GM18511 (cell line): ENCODE results near the gene ELMOD3.
"Not testable (repeated sequence)": the region's sequence is repeated elsewhere in the genome, so short reads cannot be mapped to it uniquely, and the experiment has no call there.

Experiments
- ATAC-seq: cut with Tn5 transposase; IDR thresholded peaks from one replicate; pipeline ENCODE4 v1.9.1; 2021; ENCODE audit warnings: mild to moderate bottlenecking, moderate library complexity; ENCODE audit not compliant: unreplicated experiment

Gene ELMOD3

GRCh38 chr2:85371045-85371444 lies 16.5 kb downstream of the ELMOD3 start:
- ATAC-seq = no peak

- ATAC-seq = no peak
Measured at GRCh38 chr2:85376291-85377065, 21.9 kb downstream of the ELMOD3 start.

GRCh38 chr2:85377083-85377482 lies 22.5 kb downstream of the ELMOD3 start:
- ATAC-seq = no peak

DNA sequence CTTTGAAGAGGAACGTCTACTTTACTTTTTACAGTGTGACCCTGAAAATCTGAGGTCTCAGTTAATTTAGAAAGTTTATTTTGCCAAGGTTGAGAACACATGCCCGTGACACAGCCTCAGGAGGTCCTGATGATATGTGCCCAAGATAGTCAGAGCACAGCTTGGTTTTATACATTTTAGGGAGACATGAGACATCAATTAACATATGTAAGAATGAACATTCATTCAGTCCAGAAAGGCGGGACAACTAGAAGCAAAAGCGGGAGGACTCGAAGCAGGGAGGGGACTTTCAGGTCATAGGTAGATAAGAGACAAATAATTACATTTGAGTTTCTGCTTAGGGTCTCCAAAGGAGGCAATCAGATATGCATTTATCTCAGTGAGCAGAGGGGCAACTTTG lies 23.7 kb downstream of the ELMOD3 start:
- ATAC-seq = no peak

- ATAC-seq = no peak
Measured at GRCh38 chr2:85380048-85380447, 25.5 kb downstream of the ELMOD3 start.

DNA sequence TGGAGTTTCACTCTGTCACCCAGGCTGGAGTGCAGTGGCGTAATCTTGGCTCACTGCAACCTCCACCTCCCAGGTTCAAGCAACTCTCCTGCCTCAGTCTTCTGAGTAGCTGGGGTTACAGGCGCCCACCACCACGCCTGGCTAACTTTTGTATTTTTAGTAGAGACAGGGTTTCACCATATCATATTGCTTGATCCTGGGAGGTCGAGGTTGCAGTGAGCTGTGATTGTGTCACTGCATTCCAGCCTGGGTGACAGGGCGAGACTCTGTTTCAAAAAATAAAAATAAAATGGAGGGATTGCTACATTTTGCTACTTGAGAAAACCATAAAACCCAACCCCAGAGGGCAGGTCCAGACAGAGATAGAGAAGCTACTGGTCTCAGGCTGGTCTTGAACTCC lies 28.6 kb downstream of the ELMOD3 start:
- not testable (repeated sequence) for ATAC-seq

GRCh38 chr2:85383850-85384249 lies 29.3 kb downstream of the ELMOD3 start:
- no peak for ATAC-seq

- ATAC-seq = no peak
Measured at GRCh38 chr2:85385746-85386145, 31.2 kb downstream of the ELMOD3 start.

DNA sequence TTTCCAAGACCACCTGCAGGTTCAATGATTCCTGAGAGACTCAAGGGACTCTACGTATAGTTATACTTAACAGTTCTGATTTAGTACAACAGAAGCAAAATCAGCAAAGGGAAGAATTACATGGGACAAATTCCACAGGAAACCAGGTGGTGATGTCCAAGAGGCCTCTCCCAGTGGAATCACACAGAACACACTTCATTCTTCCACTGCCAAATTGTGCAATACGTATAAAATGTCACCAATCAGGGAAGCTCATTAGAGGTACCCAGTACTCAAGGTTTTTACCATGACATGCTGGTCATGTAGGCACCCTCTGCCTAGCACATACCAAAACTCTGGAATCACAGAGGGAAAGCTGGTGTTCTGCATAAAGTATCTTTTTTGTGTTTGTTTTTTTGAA lies 33.2 kb downstream of the ELMOD3 start:
- ATAC-seq = no peak

DNA sequence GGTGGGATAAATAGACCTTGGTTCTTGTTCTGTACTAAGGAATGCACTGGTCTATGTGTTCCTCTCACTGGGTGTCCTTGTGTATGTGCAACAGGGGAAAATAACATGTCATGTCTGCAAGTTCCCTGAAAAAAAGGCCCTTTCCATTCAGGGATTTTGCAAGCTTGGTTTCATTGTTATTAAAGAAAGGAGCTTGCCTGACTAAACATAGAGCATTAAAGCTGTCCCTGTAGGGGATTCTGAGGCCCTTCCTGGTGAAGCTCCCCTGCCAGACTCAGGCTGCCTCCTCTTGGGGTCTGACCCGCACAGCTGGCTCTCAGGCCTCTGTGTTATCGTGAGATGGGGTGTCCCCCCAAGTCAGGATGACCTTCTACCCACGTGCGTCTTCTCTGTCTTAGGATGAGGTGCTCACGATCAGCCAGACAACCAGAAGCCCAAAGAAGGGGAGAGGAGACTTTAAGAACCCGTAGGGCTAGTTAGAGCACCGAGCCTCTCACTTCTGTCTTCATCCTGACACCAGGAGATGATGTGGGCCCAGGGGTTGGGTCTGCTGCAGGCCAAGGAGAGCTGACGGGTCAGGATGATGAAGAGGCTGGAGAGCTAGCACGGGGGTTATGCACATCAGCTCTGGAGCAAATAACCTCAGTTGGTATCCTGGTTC lies 34.4 kb downstream of the ELMOD3 start:
- no peak for ATAC-seq

GRCh38 chr2:85390941-85391669 lies 36.5 kb downstream of the ELMOD3 start:
- no peak for ATAC-seq

DNA sequence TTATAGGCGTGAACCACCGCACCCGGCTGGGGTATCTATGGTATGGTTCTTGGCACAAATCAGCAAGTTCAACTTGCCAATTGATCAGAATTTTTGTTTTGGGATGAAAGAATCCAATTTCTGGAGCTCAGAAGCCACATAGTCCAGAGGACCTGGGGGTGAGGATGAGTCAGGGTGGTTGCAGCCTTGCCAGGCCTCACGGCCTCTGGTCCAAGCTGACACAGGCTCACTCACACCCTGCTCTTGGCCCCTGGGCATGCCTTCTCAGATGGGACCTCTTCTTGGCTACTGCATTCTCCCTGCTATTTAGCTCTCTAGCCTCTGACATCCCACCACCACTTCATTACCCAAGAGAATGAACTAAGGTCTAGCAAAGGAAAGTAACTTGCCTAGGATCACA lies 39.3 kb downstream of the ELMOD3 start:
- ATAC-seq = no peak

DNA sequence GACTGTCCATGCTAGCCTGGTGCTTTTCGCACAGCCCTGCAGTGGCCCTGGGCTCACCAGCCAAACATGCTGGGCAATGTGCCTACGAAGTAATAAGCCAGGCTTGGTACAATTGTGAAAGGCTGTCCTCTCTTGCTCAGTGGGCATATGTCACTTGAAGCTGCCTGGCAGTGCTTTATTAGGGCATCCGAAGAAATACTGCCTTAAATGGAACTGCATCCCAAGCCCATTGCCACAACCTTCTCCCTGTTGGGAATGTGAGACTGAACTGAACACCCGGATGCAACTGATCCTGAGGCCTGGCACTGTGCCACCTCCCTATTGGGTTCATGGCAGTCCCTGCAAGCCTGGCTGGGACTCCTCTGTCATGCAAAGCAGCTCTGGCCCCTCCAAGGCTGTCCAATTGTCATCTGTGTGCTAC lies 39.7 kb downstream of the ELMOD3 start:
- no peak for ATAC-seq

DNA sequence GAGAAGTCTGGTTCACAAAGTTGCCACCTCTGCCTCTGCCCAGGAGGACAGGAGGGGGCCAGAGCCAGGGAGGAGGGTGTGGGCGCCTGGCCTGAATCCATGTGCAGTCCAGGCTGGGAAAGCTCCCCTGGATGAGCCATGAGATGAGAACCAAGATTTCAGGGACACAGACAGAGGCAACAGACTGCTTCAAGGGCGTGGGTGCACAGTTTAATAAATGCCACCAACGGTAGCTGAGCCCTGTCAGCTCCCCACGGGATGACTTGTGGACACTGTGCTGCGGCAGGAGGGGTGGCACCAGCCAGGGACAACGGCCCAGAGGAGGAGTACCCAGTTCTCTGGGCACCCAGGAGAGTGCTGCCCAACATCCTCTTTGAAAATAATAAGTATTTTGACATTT lies 40.4 kb downstream of the ELMOD3 start:
- no peak for ATAC-seq

DNA sequence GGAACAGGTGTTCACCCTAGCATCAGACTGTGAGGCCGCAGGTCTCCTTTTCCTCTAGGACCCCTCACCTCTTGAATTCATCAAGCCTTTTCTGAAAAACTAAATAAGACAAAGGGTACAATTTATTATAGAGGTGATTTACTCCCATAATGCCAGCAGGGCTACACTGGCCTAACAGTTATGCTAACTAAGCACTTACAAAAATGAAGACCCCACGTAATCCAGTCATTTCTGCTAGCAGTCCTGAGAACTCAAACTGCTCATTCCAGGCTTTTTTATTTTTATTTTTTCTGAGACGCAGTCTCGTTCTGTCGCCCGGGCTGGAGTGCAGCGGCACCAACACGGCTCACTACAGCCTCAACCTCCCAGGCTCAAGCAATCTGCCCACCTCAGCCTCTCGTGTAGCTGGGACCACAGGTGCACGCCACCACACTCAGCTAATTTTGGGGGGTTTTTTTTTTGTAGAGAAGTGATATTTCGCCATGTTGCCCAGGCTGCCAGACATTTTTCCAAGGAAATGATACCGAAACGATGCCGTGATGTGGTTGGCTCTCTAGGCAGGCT lies 41.4 kb downstream of the ELMOD3 start:
- ATAC-seq = no peak

DNA sequence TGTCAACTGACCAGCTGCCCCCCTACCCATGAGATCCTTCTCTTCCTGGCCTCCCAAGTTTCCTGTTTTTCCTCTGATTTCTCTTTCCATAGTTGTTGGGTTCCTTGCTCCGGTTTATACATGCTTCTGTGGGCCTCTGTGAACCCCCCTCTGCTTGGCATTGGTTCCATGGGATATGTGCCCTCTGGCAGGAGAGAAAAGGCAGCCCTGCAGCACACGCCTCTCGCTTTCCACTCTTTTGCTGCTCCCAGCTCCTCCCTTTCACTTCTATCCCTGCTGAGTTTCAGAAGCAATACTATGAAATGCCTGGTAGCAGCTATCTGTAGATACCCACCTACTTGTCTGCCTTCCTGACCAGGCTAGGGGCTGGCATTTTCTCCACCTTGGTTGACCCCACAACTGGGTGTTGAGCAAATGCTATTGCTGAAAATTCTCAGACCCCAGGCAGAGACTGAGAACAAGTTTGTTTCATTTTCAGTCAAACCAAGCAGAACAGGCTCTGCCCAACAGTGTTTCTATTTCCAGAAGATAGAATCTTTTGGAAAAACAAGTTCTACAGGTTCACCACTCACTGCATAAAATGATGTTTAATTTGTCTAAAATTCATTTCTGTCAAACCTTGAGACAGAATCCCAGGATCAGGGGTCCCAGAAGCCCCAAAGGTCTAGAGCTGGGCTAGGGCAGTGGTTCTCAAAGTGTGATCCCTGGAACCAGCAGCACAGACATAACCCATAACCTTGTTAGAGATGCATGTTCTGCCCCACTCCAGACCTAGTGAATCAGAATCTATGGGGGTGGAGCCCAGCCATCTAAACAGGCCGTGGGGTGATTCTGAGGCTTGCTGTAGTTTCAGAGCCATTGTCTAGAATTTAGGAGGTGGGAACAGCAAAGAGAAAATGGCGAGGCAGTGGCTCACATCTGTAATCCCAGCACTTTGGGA lies 42.2 kb downstream of the ELMOD3 start:
- no peak for ATAC-seq

- no peak for ATAC-seq
Measured at GRCh38 chr2:85397925-85398331, 43.4 kb downstream of the ELMOD3 start.

DNA sequence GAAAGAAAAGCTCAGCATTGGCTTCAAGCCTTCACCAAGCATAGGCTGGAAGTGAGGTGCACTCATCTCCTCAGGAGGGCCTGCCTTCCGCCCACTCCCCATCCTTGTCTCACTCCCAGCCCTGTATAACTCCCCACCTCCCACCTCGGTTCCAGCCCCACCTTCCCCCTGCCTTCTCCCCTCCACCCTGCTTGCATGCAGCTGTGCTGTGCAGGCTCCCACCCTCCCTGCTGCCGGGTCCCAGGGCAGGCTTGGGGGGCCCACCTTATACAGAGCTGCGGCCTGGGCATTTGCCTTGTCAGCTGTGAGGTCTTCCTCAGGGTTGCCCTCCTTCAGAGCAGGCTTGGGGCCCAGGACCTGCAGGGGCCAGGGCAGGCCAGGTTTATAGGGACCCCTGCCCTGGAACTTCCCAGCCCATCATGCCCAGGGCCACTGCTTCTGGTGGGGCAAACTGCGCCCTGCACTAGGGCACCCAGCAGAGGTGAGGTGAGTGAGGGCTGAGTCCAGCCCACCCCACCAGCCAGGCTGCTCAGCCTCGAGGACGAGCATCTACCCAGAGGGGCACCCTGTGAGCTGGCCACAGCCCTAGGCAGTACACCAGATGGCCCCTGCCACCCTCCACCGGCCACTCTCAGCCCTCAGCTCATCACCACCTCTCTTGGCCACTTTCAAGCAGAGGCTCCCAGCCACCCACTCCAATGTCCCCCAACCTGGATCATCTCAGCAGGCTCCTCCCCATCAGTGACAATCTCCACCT lies 44.0 kb downstream of the ELMOD3 start:
- no peak for ATAC-seq

- no peak for ATAC-seq
Measured at GRCh38 chr2:85399183-85399455, 44.5 kb downstream of the ELMOD3 start.

DNA sequence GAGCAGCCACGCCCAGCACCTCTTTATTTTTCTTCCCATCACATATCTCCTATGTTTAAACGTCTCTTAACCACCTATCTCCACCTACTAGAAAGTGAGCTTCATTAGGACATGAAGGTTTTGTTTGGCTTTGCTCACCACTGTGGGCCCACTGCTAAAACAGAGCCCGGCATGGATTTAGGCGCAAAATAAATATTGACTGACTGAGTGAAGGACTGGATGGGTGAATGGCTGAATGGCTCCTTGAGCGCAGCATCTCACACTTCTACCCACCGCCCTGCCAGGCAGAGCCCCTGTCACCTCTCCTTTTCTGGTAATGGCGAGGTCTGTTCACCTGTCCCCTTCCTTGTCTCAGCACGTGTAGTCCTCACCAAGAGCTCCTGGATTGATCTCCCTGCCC lies 45.5 kb downstream of the ELMOD3 start:
- ATAC-seq = no peak
